ENCODE measurements around the gene TMEM114.

TMEM114 gene

DNA sequence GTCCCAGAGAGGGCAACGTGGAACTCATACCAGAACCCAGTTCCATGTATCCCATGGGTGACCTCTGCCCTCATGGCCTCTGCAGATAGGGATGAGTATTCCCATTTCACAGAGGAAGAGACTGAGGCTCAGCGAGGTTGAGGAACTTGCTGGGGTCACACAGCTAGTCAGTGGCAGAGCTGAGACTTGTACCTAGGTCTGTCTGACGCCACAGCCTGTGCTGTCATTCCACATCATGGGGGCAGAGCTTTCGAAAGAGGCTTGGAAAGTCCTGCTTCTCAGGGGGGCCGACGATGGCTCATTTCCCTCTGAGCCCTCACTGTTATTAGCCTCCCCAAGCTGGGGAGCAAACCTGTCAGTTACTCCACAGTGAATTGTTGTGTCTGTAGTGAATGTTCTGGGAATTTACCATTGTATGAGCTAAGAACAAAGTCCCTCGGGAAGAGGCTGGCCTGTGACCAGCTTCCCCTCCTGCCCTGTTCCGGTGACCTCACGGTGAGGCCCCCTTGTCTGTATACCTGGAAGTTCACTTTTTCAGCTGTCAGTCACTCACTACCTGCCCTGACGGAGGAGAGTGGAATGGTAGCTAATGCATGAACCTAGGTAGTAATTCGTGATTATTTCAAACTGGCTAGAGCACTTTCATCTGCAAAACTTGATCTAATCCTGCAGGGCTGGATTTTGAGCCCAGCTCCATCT lies 40.1 kb upstream of the TMEM114 start:
- H3K27ac ChIP-seq (ENCODE audit: low read depth, low read length) = no peak overlapping the region
- no peak overlapping the region for H3K9ac ChIP-seq (ENCODE audit: low read length)
- H3K36me3 ChIP-seq (ENCODE audit: low read length) = no peaks in the 10 kb centered on the region
- H3F3A ChIP-seq (ENCODE audit: insufficient read depth) = no peaks in the 10 kb centered on the region
- no peak overlapping the region for H3K4me2 ChIP-seq (ENCODE audit: low read depth, low read length, poor library complexity, severe bottlenecking)
- no peak overlapping the region for H3K4me3 ChIP-seq (ENCODE audit: insufficient read depth, low read length, poor library complexity, severe bottlenecking)
- no peaks in the 10 kb centered on the region for H4K20me1 ChIP-seq (ENCODE audit: low read depth, low read length)
- no peaks in the 10 kb centered on the region for H3K79me2 ChIP-seq (ENCODE audit: insufficient read depth, low read length)
- TF ChIP-seq, protein P1, sequence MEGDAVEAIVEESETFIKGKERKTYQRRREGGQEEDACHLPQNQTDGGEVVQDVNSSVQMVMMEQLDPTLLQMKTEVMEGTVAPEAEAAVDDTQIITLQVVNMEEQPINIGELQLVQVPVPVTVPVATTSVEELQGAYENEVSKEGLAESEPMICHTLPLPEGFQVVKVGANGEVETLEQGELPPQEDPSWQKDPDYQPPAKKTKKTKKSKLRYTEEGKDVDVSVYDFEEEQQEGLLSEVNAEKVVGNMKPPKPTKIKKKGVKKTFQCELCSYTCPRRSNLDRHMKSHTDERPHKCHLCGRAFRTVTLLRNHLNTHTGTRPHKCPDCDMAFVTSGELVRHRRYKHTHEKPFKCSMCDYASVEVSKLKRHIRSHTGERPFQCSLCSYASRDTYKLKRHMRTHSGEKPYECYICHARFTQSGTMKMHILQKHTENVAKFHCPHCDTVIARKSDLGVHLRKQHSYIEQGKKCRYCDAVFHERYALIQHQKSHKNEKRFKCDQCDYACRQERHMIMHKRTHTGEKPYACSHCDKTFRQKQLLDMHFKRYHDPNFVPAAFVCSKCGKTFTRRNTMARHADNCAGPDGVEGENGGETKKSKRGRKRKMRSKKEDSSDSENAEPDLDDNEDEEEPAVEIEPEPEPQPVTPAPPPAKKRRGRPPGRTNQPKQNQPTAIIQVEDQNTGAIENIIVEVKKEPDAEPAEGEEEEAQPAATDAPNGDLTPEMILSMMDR (IDR thresholded peaks at IDR 0.05; ENCODE audit: insufficient read depth, low read length, poor library complexity, severe bottlenecking) = no peak
- TF ChIP-seq EZH2phosphoT487 (conservative IDR thresholded peaks at IDR 0.05; ENCODE audit: low read length) = no peak
- no peaks in the 10 kb centered on the region for H3K9me3 ChIP-seq (ENCODE audit: insufficient read depth, low read length)
- H3K9me2 ChIP-seq (replicated peaks; ENCODE audit: insufficient read depth, low read length) = no peaks in the 10 kb centered on the region
- H2AFZ ChIP-seq (ENCODE audit: low read depth, low read length, severe bottlenecking) = no peak overlapping the region
- H3K27me3 ChIP-seq (ENCODE audit: low read length) = no peaks in the 10 kb centered on the region

- Histone ChIP-seq H3K27ac (ENCODE audit: low read depth, low read length) (no peak overlapping the region), H3K9ac (ENCODE audit: low read length) (no peak overlapping the region), H3K4me2 (ENCODE audit: low read depth, low read length, poor library complexity, severe bottlenecking) (no peak overlapping the region), H4K20me1 (ENCODE audit: low read depth, low read length) (no peaks in the 10 kb centered on the region), H3K4me3 (ENCODE audit: insufficient read depth, low read length, poor library complexity, severe bottlenecking) (no peak overlapping the region), H3K9me2 (replicated peaks; ENCODE audit: insufficient read depth, low read length) (no peaks in the 10 kb centered on the region), H3K79me2 (ENCODE audit: insufficient read depth, low read length) (no peaks in the 10 kb centered on the region), H2AFZ (ENCODE audit: low read depth, low read length, severe bottlenecking) (no peak overlapping the region), H3F3A (ENCODE audit: insufficient read depth) (no peaks in the 10 kb centered on the region), H3K36me3 (ENCODE audit: low read length) (no peaks in the 10 kb centered on the region), H3K9me3 (ENCODE audit: insufficient read depth, low read length) (no peaks in the 10 kb centered on the region), H3K27me3 (ENCODE audit: low read length) (no peaks in the 10 kb centered on the region)
- TF ChIP-seq, protein P1 (IDR thresholded peaks at IDR 0.05; ENCODE audit: insufficient read depth, low read length, poor library complexity, severe bottlenecking) = no peak
- no peak for TF ChIP-seq EZH2phosphoT487 (conservative IDR thresholded peaks at IDR 0.05; ENCODE audit: low read length)
Observed at GRCh38 chr16:8628981-8629725, 38.8 kb upstream of the TMEM114 start.

- no peaks in the 10 kb centered on the region for H3K9me3 ChIP-seq (ENCODE audit: insufficient read depth, low read length)
- no peaks in the 10 kb centered on the region for H3F3A ChIP-seq (ENCODE audit: insufficient read depth)
- no peak overlapping the region for H3K27ac ChIP-seq (ENCODE audit: low read depth, low read length)
- no peaks in the 10 kb centered on the region for H4K20me1 ChIP-seq (ENCODE audit: low read depth, low read length)
- no peak overlapping the region for H3K4me2 ChIP-seq (ENCODE audit: low read depth, low read length, poor library complexity, severe bottlenecking)
- no peaks in the 10 kb centered on the region for H3K36me3 ChIP-seq (ENCODE audit: low read length)
- H3K9ac ChIP-seq (ENCODE audit: low read length) = no peak overlapping the region
- no peaks in the 10 kb centered on the region for H3K27me3 ChIP-seq (ENCODE audit: low read length)
- H3K79me2 ChIP-seq (ENCODE audit: insufficient read depth, low read length) = peaks cover 10% of the 10 kb centered on the region
- no peak overlapping the region for H2AFZ ChIP-seq (ENCODE audit: low read depth, low read length, severe bottlenecking)
- TF ChIP-seq EZH2phosphoT487 (conservative IDR thresholded peaks at IDR 0.05; ENCODE audit: low read length) = no peak
- TF ChIP-seq, protein P1 (IDR thresholded peaks at IDR 0.05; ENCODE audit: insufficient read depth, low read length, poor library complexity, severe bottlenecking) = no peak
- H3K4me3 ChIP-seq (ENCODE audit: insufficient read depth, low read length, poor library complexity, severe bottlenecking) = no peak overlapping the region
- H3K9me2 ChIP-seq (replicated peaks; ENCODE audit: insufficient read depth, low read length) = no peaks in the 10 kb centered on the region
Observed at GRCh38 chr16:8627456-8627855, 37.1 kb upstream of the TMEM114 start.
